Activated B cell treated with CpG ODN at 0.5 μM for 24 hours (primary cell): ENCODE results near the gene APOC3. TPM values are rescaled to one million over a fixed set of nuclear protein-coding genes. Genes with fewer than 3 reads are reported as not detected.

ENCODE experiments used
- ATAC-seq: fragments of 200-7000 bp; cut with Tn5 transposase; one replicate; pipeline ENCODE4 v1.10.0; 2021; ENCODE audit warnings: low read depth, mild to moderate bottlenecking, moderate library complexity
- CTCF ChIA-PET: fragments of 350-600 bp; sonication (Branson Sonifier 250); formaldehyde crosslinking; loops from one replicate; lab custom pipeline; 2021; ENCODE audit warnings: antibody characterized with exemption; lab: Charles Lee
- POLR2A ChIA-PET: fragments of 350-600 bp; sonication (Branson Sonifier 250); formaldehyde crosslinking; loops from one replicate; lab custom pipeline; 2021; ENCODE audit warnings: antibody characterized with exemption; lab: Charles Lee
- DNase-seq: peaks from one replicate; pipeline ENCODE4 v3.0.0; 2022
- H3K27ac Mint-ChIP-seq: one replicate; pipeline ENCODE4 v1.8.0; 2020; ENCODE audit warnings: mixed read lengths
- H3K27me3 Mint-ChIP-seq: one replicate; pipeline ENCODE4 v1.8.0; 2021; ENCODE audit warnings: mixed read lengths
- H3K36me3 Mint-ChIP-seq: one replicate; pipeline ENCODE4 v1.8.0; 2021; ENCODE audit warnings: low read depth, mixed read lengths
- H3K4me1 Mint-ChIP-seq: one replicate; pipeline ENCODE4 v1.8.0; 2021; ENCODE audit warnings: mixed read lengths
- H3K4me3 Mint-ChIP-seq: one replicate; pipeline ENCODE4 v1.8.0; 2020; ENCODE audit warnings: mild to moderate bottlenecking, mixed read lengths
- H3K9me3 Mint-ChIP-seq: one replicate; pipeline ENCODE4 v1.8.0; 2020; ENCODE audit warnings: mixed read lengths
- CTCF ChIP-seq: fragments of 200-600 bp; IDR thresholded peaks from one replicate; pipeline ENCODE4 v1.8.0; 2022; ENCODE audit warnings: antibody characterized with exemption, mild to moderate bottlenecking
- intact Hi-C: fragments of 100-400 bp; cut with micrococcal nuclease; formaldehyde crosslinking; loops from one replicate; pipeline ENCODE4 v1.15.1; 2024
- total RNA-seq: library from RNA; stranded (reverse); gene quantifications from 2 replicates; pipeline ENCODE4 v1.2.3, GENCODE V29; 2022

APOC3 gene
- total RNA-seq, 1 donor from 2014 or later = not detected

- ATAC-seq (no peak), DNase-seq (no peak)
- Mint-ChIP-seq H3K4me1 (no peaks in the 10 kb centered on the region), H3K4me3 (no peak overlapping the region), H3K27ac (no peak overlapping the region), H3K36me3 (no peaks in the 10 kb centered on the region), H3K27me3 (peaks cover 3% of the 10 kb centered on the region), H3K9me3 (no peaks in the 10 kb centered on the region)
- intact Hi-C loops = no loop called here
- ChIA-PET POLR2A (no interaction called here), CTCF (no interaction called here)
- TF ChIP-seq CTCF = no peak
Measured at GRCh38 chr11:116825434-116825833, 4.3 kb upstream of the APOC3 start.

GRCh38 chr11:116825854-116826750 lies 3.6 kb upstream of the APOC3 start:
- no peak overlapping the region for H3K4me3 Mint-ChIP-seq
- ATAC-seq (no peak), DNase-seq (no peak)
- CTCF ChIA-PET = no interaction called here
- H3K36me3 Mint-ChIP-seq = no peaks in the 10 kb centered on the region
- peaks cover 5% of the 10 kb centered on the region for H3K27me3 Mint-ChIP-seq
- POLR2A ChIA-PET = no interaction called here
- no peaks in the 10 kb centered on the region for H3K9me3 Mint-ChIP-seq
- H3K4me1 Mint-ChIP-seq = no peaks in the 10 kb centered on the region
- TF ChIP-seq CTCF = no peak
- H3K27ac Mint-ChIP-seq = no peak overlapping the region
- intact Hi-C loops = no loop called here

- Mint-ChIP-seq H3K9me3 (no peaks in the 10 kb centered on the region), H3K27me3 (peaks cover 5% of the 10 kb centered on the region), H3K4me1 (no peaks in the 10 kb centered on the region), H3K4me3 (no peak overlapping the region), H3K27ac (no peak overlapping the region), H3K36me3 (no peaks in the 10 kb centered on the region)
- ChIA-PET CTCF (no interaction called here), POLR2A (no interaction called here)
- DNase-seq (no peak), ATAC-seq (no peak)
- intact Hi-C loops = no loop called here
- TF ChIP-seq CTCF = no peak
Measured at GRCh38 chr11:116826751-116827431, 2.8 kb upstream of the APOC3 start.

GRCh38 chr11:116827461-116827860 lies 2.2 kb upstream of the APOC3 start:
- no peak overlapping the region for H3K4me3 Mint-ChIP-seq
- no peak overlapping the region for H3K27ac Mint-ChIP-seq
- intact Hi-C loops = no loop called here
- ATAC-seq (no peak), DNase-seq (no peak)
- ChIA-PET CTCF (no interaction called here), POLR2A (no interaction called here)
- H3K9me3 Mint-ChIP-seq = no peaks in the 10 kb centered on the region
- no peaks in the 10 kb centered on the region for H3K36me3 Mint-ChIP-seq
- TF ChIP-seq CTCF = no peak
- no peaks in the 10 kb centered on the region for H3K4me1 Mint-ChIP-seq
- H3K27me3 Mint-ChIP-seq = peaks cover 5% of the 10 kb centered on the region
